A549 (cell line): ENCODE data around the gene PRDX2. TPM values are rescaled to one million over a fixed set of nuclear protein-coding genes. Genes with fewer than 3 reads are reported as not detected.

Experiments used
- ATAC-seq, 2 experiments: fragments of 200-7000 bp in 1 of 2; fragments of >200 bp in 1 of 2; cut with Nextera tagmentation in 1 of 2; cut with Tn5 transposase in 1 of 2; 3 replicates each; pipeline versions ENCODE4 v1.8.0 to v1.9.1; 2018 to 2020; ENCODE audit warnings: mild to moderate bottlenecking in 1 of 2, moderate library complexity in 1 of 2
- CTCF ChIA-PET: fragments of 300-600 bp; sonication (Branson Sonifier 250); formaldehyde crosslinking; extraction: SDS; loops from one replicate; lab custom pipeline; 2021; ENCODE audit warnings: antibody characterized with exemption, inconsistent platforms; lab: Yijun Ruan, JAX
- POLR2A ChIA-PET: fragments of 350-600 bp; formaldehyde crosslinking; extraction: SDS; loops from one replicate; lab custom pipeline; 2021; ENCODE audit warnings: antibody characterized with exemption, inconsistent platforms; lab: Yijun Ruan, JAX
- DNase-seq, 2 experiments: peaks; one replicate each; pipeline versions ENCODE4 v3.0.0 to v3.0.0-alpha.2; 2011 to 2016; ENCODE audit warnings: low read depth in 1 of 2, low spot score in 1 of 2
- FAIRE-seq: peaks from 2 replicates; lab custom pipeline; 2011; peaks lifted over from hg19 to GRCh38; lab: Jason Lieb, UNC
- H3K27ac ChIP-seq, 2 experiments: fragments of >200 bp; sonication (Bioruptor Twin); formaldehyde crosslinking; 3 replicates each; pipeline ENCODE4 v1.5.1; 2016 to 2017
- H3K4me1 ChIP-seq: fragments of >200 bp; sonication (Bioruptor Twin); formaldehyde crosslinking; 3 replicates; pipeline ENCODE4 v1.6.1; 2016
- H3K4me2 ChIP-seq: fragments of >200 bp; sonication (Bioruptor Twin); formaldehyde crosslinking; 3 replicates; pipeline ENCODE4 v1.6.1; 2016
- H3K4me3 ChIP-seq: fragments of >200 bp; sonication (Bioruptor Twin); formaldehyde crosslinking; 3 replicates; pipeline ENCODE4 v1.5.1; 2016
- H3K9me3 ChIP-seq: fragments of >200 bp; sonication (Bioruptor Twin); formaldehyde crosslinking; 3 replicates; pipeline ENCODE4 v1.6.1; 2016
- CEBPB ChIP-seq, 2 experiments: fragments of >200 bp in 1 of 2; sonication (Bioruptor Twin) in 1 of 2; formaldehyde crosslinking in 1 of 2; IDR thresholded peaks; 2 replicates each; pipeline ENCODE4 v1.6.1; 2012 to 2016
- E2F6 ChIP-seq: IDR thresholded peaks from 2 replicates; pipeline ENCODE4 v1.6.1; 2012; ENCODE audit warnings: low read depth, borderline replicate concordance
- EP300 ChIP-seq, 2 experiments: fragments of >200 bp; sonication (Bioruptor Twin); formaldehyde crosslinking; IDR thresholded peaks; 2 replicates in 1 of 2; 3 replicates in 1 of 2; pipeline ENCODE4 v1.6.1; 2016 to 2017
- FOSL2 ChIP-seq, 2 experiments: fragments of 450-650 bp in 1 of 2; fragments of >200 bp in 1 of 2; sonication (Bioruptor Twin) in 1 of 2; formaldehyde crosslinking; IDR thresholded peaks; 2 replicates each; pipeline versions ENCODE4 v1.5.0 to v1.6.1; 2016 to 2020; ENCODE audit warnings: mild to moderate bottlenecking in 1 of 2, moderate library complexity in 1 of 2
- GATA3 ChIP-seq: IDR thresholded peaks from 2 replicates; pipeline ENCODE4 v1.6.1; 2012; ENCODE audit warnings: borderline replicate concordance
- HDAC2 ChIP-seq: fragments of 200-600 bp; sonication (generic); IDR thresholded peaks from 2 replicates; pipeline ENCODE4 v1.6.1; 2016
- HMGXB4 ChIP-seq: fragments of 250-450 bp; sonication (Bioruptor Pico); IDR thresholded peaks from 2 replicates; pipeline ENCODE4 v1.5.0; 2021; ENCODE audit warnings: mild to moderate bottlenecking, moderate library complexity, borderline replicate concordance
- HOXA7 ChIP-seq: fragments of 250-450 bp; sonication (Bioruptor Pico); IDR thresholded peaks from 2 replicates; pipeline ENCODE4 v1.5.0; 2020; ENCODE audit warnings: mild to moderate bottlenecking, moderate library complexity
- HOXB13 ChIP-seq: fragments of 250-450 bp; sonication (Bioruptor Pico); IDR thresholded peaks from 2 replicates; pipeline ENCODE4 v1.5.0; 2020; ENCODE audit warnings: low read depth, mild to moderate bottlenecking, moderate library complexity
- HOXB5 ChIP-seq: fragments of 250-450 bp; sonication (Bioruptor Pico); IDR thresholded peaks from 2 replicates; pipeline ENCODE4 v1.5.0; 2020; ENCODE audit warnings: mild to moderate bottlenecking, moderate library complexity
- JUN ChIP-seq, 2 experiments: fragments of >200 bp; sonication (Bioruptor Twin); formaldehyde crosslinking; IDR thresholded peaks; 2 replicates in 1 of 2; 3 replicates in 1 of 2; pipeline ENCODE4 v1.6.1; 2016 to 2017
- MAX ChIP-seq: IDR thresholded peaks from 2 replicates; pipeline ENCODE4 v1.6.1; 2012
- MYC ChIP-seq: IDR thresholded peaks from 2 replicates; pipeline ENCODE4 v1.6.1; 2012; ENCODE audit warnings: mild to moderate bottlenecking, inconsistent platforms, low read length, improper control_type of control experiment, borderline replicate concordance
- PBX3 ChIP-seq: IDR thresholded peaks from 2 replicates; pipeline ENCODE4 v1.6.1; 2012
- POLR2A ChIP-seq: IDR thresholded peaks from 2 replicates; pipeline ENCODE4 v1.6.1; 2012; ENCODE audit warnings: mild to moderate bottlenecking, low read length
- POLR2AphosphoS2 ChIP-seq: conservative IDR thresholded peaks from 2 replicates; pipeline ENCODE4 v1.6.1; 2012; ENCODE audit warnings: low read length, improper control_type of control experiment, inconsistent platforms
- RAD21 ChIP-seq, 2 experiments: fragments of >200 bp in 1 of 2; sonication (Bioruptor Twin) in 1 of 2; formaldehyde crosslinking in 1 of 2; IDR thresholded peaks in 1 of 2; conservative IDR thresholded peaks in 1 of 2; 2 replicates in 1 of 2; 3 replicates in 1 of 2; pipeline ENCODE4 v1.6.1; 2012 to 2018; ENCODE audit warnings: inconsistent platforms in 1 of 2
- RCOR1 ChIP-seq: fragments of 150-350 bp; IDR thresholded peaks from 2 replicates; pipeline ENCODE4 v1.6.1; 2014; ENCODE audit warnings: antibody characterized with exemption, low read length, low read depth
- REST ChIP-seq: fragments of 200-600 bp; sonication (generic); IDR thresholded peaks from 2 replicates; pipeline ENCODE4 v1.6.1; 2016; ENCODE audit warnings: antibody characterized with exemption, mild to moderate bottlenecking, moderate library complexity
- SREBF2 ChIP-seq: fragments of 450-650 bp; IDR thresholded peaks from 2 replicates; pipeline ENCODE4 v1.6.1; 2014; ENCODE audit warnings: mild to moderate bottlenecking, moderate library complexity
- TFCP2L1 ChIP-seq: fragments of 250-450 bp; sonication (Bioruptor Pico); IDR thresholded peaks from 2 replicates; pipeline ENCODE4 v1.5.0; 2021; ENCODE audit warnings: mild to moderate bottlenecking
- WGBS: methylation state at CpG from one replicate; pipeline ENCODE4 v1.1.6; 2017; ENCODE audit errors: missing lambda C conversion rate; 5-methylcytosine and 5-hydroxymethylcytosine counted together
- polyA plus RNA-seq, 4 experiments: library from polyadenylated mRNA; depleted of rRNA in 3 of 4; stranded (reverse); fragments of >200 nt; fragmentation: RNase III in 1 of 4; extraction: RNeasy Plus Mini Kit Qiagen cat#74134 plus additional on column Dnase treatment in 1 of 4; gene quantifications; 2 replicates in 3 of 4; 3 replicates in 1 of 4; pipeline ENCODE4 v1.2.3, GENCODE V29; 2011 to 2017

The PRDX2 gene
- polyA plus RNA-seq, 2 of the 4 experiments (the other 2 are of a cell fraction), result 0.57 to 0.84 TPM

GRCh38 chr19:12790628-12791344 is 10.8 kb downstream of the PRDX2 start:
- H3K27ac ChIP-seq, result peak overlapping the region; percentile 96 to 99
- peaks cover 56% of the 10 kb centered on the region for H3K4me1 ChIP-seq
- peak overlapping the region; percentile 92 for H3K4me3 ChIP-seq
- DNase-seq, result no peak
- no peak for TF ChIP-seq REST
- no peak for TF ChIP-seq HOXB5 (CRISPR knock-in tag)
- no peak for TF ChIP-seq PBX3
- no peak for TF ChIP-seq SREBF2
- TF ChIP-seq HOXA7 (CRISPR knock-in tag), result peak; percentile 61; the same call in 1 of the 2 replicates
- peak; percentile 97; the same call in 1 of the 2 replicates for TF ChIP-seq MAX
- no peak for TF ChIP-seq POLR2AphosphoS2
- TF ChIP-seq TFCP2L1 (CRISPR knock-in tag), result peak; percentile 13; the same call in 1 of the 2 replicates
- TF ChIP-seq E2F6, result no peak
- TF ChIP-seq FOSL2 (IDR thresholded peaks at IDR 0.05), result no peak
- no peak; the same call in 1 of the 2 replicates for TF ChIP-seq FOSL2 (CRISPR knock-in tag; IDR thresholded peaks at IDR 0.05)
- peak overlapping the region; percentile 99 for H3K4me2 ChIP-seq
- ChIA-PET POLR2A (interaction anchor here (1.2 to 6.5 kb wide), 7 partner anchors 8 to 54 kb away, joined by 7 to 122 read pairs (median 8); partner anchors contain the start of genes GET3 and RNASEH2A), CTCF (interaction anchor here (0.7 to 17.4 kb wide), 4 partner anchors 8 to 57 kb away, joined by 3 to 901 read pairs (median 6); partner anchors contain the start of gene HOOK2)
- no peaks in the 10 kb centered on the region for H3K9me3 ChIP-seq
- no peak for ATAC-seq
- FAIRE-seq, result no peak
- WGBS, result 16% methylated on average over 13 of the region's 22 CpGs

- Histone ChIP-seq H3K4me1 (peaks cover 59% of the 10 kb centered on the region), H3K9me3 (no peaks in the 10 kb centered on the region), H3K4me3 (peak overlapping the region; percentile 92), H3K27ac (peak overlapping the region; percentile 96 to 99), H3K4me2 (peak overlapping the region; percentile 99)
- FAIRE-seq (no peak), ATAC-seq (peak; percentile 51 to 53), DNase-seq (peak; percentile 71 to 94)
- CTCF ChIA-PET, result interaction anchor here (0.8 to 17.4 kb wide), 6 partner anchors 13 to 58 kb away, joined by 3 to 901 read pairs (median 6); partner anchors contain the start of gene HOOK2
- POLR2A ChIA-PET, result interaction anchor here (1.1 to 6.5 kb wide), 3 partner anchors 12 to 24 kb away, joined by 3 to 122 read pairs (median 24); no protein-coding TSS in a partner anchor
- 1% methylated on average over 12 of the region's 56 CpGs for WGBS
- TF ChIP-seq HOXB13 (CRISPR knock-in tag) (no peak), JUN (IDR thresholded peaks at IDR 0.05) (peak in 1 of 2 experiments; percentile 40; a peak in 2 of 5 replicates), RCOR1 (no peak), RAD21 (conservative IDR thresholded peaks at IDR 0.05 in 1 of 2, IDR thresholded peaks at IDR 0.05 in 1 of 2) (no peak), MYC (0 out of 2 replicates have a peak, but pooled peaks have one; percentile 45), HMGXB4 (CRISPR knock-in tag) (no peak), EP300 (IDR thresholded peaks at IDR 0.05) (0 out of 5 replicates have a peak, but pooled peaks of 1 of the 2 experiments have one; percentile 10), REST (no peak), CEBPB (IDR thresholded peaks at IDR 0.05) (peak; percentile 41 to 73; a peak in 3 of 4 replicates), SREBF2 (no peak), HDAC2 (no peak), POLR2A (0 out of 2 replicates have a peak, but pooled peaks have one; percentile 9), GATA3 (peak; percentile 39; the same call in 1 of the 2 replicates)
Observed at GRCh38 chr19:12789904-12790619, 11.5 kb downstream of the PRDX2 start.
